ENCODE results near the gene TMEM127. TPM values are rescaled to one million over a fixed set of nuclear protein-coding genes. Genes with fewer than 3 reads are reported as not detected.
"Not testable (repeated sequence)": the region's sequence is repeated elsewhere in the genome, so short reads cannot be mapped to it uniquely, and the experiment has no call there.

TMEM127 gene
- total RNA-seq, 1 donor from 2014 or later: 40.0 TPM

GRCh38 chr2:96305979-96306308 is 40.1 kb upstream of the TMEM127 start:
- peak overlapping the region; percentile 80 for H3K27ac ChIP-seq
- no peaks in the 10 kb centered on the region for H3K27me3 ChIP-seq
- TF ChIP-seq CTCF (IDR thresholded peaks at IDR 0.05) (no peak), POLR2A (IDR thresholded peaks at IDR 0.05) (no peak), POLR2AphosphoS5 (IDR thresholded peaks at IDR 0.05; ENCODE audit: insufficient read depth in 1 of 2, low read depth in 1 of 2) (no peak)
- peaks cover 0 to 27% of the 10 kb centered on the region in 2 donors for H3K36me3 ChIP-seq
- intact Hi-C loops (cut with DNase I): no loop called here
- peak overlapping the region; percentile 72 to 93 for H3K4me3 ChIP-seq
- no peak for DNase-seq (ENCODE audit: extremely low spot score in 2 of 2)
- H3K4me1 ChIP-seq: peaks cover 35% of the 10 kb centered on the region
- H3K9me3 ChIP-seq: no peaks in the 10 kb centered on the region

- Histone ChIP-seq H3K9me3 (no peaks in the 10 kb centered on the region), H3K27me3 (no peaks in the 10 kb centered on the region), H3K36me3 (peaks cover 0 to 32% of the 10 kb centered on the region in 2 donors), H3K27ac (peak within 1 kb of the TSS; percentile 80), H3K4me3 (peak within 1 kb of the TSS; percentile 72 to 93), H3K4me1 (peaks cover 35% of the 10 kb centered on the region)
- TF ChIP-seq POLR2AphosphoS5 (IDR thresholded peaks at IDR 0.05; ENCODE audit: insufficient read depth in 1 of 2, low read depth in 1 of 2): peak; percentile 93 to 96
- peak in 1 of 2 donors; percentile 66 for TF ChIP-seq POLR2A (IDR thresholded peaks at IDR 0.05)
- no peak for TF ChIP-seq CTCF (IDR thresholded peaks at IDR 0.05)
- DNase-seq (ENCODE audit: extremely low spot score in 2 of 2): no peak
- intact Hi-C loops (cut with DNase I): no loop called here
These were observed 39.5 kb upstream of the TMEM127 start, which contains the start of gene SNRNP200 for GRCh38 chr2:96305091-96305978. Gene SNRNP200 (minus strand): TSS chr2:96305546. CDS start chr2:96305437, 109 bp downstream.

- Histone ChIP-seq H3K27me3 (no peaks in the 10 kb centered on the region), H3K9me3 (no peaks in the 10 kb centered on the region), H3K36me3 (peaks cover 1 to 39% of the 10 kb centered on the region in 2 donors), H3K27ac (peak overlapping the region; percentile 80), H3K4me1 (peaks cover 35% of the 10 kb centered on the region), H3K4me3 (peak overlapping the region; percentile 72 to 93)
- TF ChIP-seq CTCF (IDR thresholded peaks at IDR 0.05) (no peak), POLR2AphosphoS5 (IDR thresholded peaks at IDR 0.05; ENCODE audit: insufficient read depth in 1 of 2, low read depth in 1 of 2) (no peak), POLR2A (IDR thresholded peaks at IDR 0.05) (no peak)
- no peak for DNase-seq (ENCODE audit: extremely low spot score in 2 of 2)
- intact Hi-C loops (cut with DNase I): no loop called here
These were observed 38.8 kb upstream of the TMEM127 start for GRCh38 chr2:96304606-96305005.

DNA sequence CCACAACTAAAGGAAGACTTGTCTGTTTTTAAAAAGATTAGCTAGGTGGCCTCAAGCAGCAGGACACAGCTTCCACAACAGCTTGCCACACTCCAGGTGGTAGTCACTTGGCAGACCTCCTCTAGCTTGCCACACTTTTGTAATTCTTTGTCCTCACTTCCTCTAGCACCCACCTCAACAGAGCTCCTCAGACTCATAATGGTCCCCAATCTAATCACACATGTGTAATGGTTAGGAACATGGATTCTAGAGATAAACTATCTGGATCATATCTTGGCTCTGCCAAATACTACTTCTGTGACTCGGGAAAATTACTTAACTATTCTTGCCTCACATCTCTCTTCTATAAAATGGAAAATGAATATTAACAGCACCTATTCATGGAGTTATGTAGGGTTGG is 36.1 kb upstream of the TMEM127 start:
- DNase-seq (ENCODE audit: extremely low spot score in 2 of 2): no peak
- intact Hi-C loops (cut with DNase I): no loop called here
- TF ChIP-seq CTCF (IDR thresholded peaks at IDR 0.05): no peak
- no peak for TF ChIP-seq POLR2A (IDR thresholded peaks at IDR 0.05)
- no peak for TF ChIP-seq POLR2AphosphoS5 (IDR thresholded peaks at IDR 0.05; ENCODE audit: insufficient read depth in 1 of 2, low read depth in 1 of 2)
- no peak overlapping the region for H3K4me3 ChIP-seq
- no peaks in the 10 kb centered on the region for H3K9me3 ChIP-seq
- peaks cover 10 to 67% of the 10 kb centered on the region in 2 donors for H3K36me3 ChIP-seq
- no peak overlapping the region for H3K27ac ChIP-seq
- peaks cover 35% of the 10 kb centered on the region for H3K4me1 ChIP-seq
- no peaks in the 10 kb centered on the region for H3K27me3 ChIP-seq

DNA sequence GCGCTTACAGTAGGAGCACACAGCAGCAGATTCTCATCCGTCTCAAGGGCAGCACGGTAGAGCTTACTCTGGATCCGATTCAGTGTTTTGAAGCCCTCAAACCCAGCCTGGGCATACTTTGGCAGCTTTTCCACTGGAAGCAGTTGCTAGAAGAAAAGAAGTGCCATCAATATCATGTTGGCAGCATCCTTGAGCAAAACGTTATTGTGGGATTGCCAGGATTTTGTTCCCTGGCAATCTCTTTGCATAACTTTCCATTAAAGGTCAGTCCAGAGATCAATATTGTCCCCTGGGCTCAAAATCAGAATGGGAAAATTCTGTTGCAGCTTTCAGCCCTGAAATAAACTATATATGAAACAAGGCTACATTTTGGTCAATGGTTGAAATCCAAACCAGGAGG is 31.1 kb upstream of the TMEM127 start:
- TF ChIP-seq CTCF (IDR thresholded peaks at IDR 0.05) (no peak), POLR2AphosphoS5 (IDR thresholded peaks at IDR 0.05; ENCODE audit: insufficient read depth in 1 of 2, low read depth in 1 of 2) (no peak), POLR2A (IDR thresholded peaks at IDR 0.05) (no peak)
- DNase-seq (ENCODE audit: extremely low spot score in 2 of 2): no peak
- Histone ChIP-seq H3K4me1 (peaks cover 2% of the 10 kb centered on the region), H3K9me3 (no peaks in the 10 kb centered on the region), H3K36me3 (peaks cover 12 to 99% of the 10 kb centered on the region in 2 donors), H3K4me3 (no peak overlapping the region), H3K27me3 (no peaks in the 10 kb centered on the region), H3K27ac (no peak overlapping the region)
- intact Hi-C loops (cut with DNase I): loop anchor here (10.0 kb wide), 1 partner anchor 208 kb away; the partner anchor contains the start of gene NEURL3

DNA sequence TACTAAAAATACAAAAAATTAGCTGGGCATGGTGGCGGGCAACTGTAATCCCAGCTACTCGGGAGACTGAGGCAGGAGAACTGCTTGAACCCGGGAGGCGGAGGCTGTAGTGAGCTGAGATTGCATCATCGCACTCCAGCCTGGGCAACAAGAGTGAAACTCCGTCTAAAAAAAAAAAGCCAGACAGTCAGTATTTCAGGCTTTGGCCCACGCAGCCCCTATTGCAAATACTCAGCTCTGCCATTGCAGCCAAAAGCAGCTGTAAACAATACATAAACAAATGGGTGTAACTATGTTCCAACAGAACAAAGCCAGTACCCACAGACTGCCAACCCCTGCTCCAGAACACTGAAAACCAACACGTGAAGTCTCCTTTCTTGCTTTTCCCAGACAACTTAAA is 28.5 kb upstream of the TMEM127 start:
- not testable (repeated sequence) for H3K4me1 ChIP-seq; DNase-seq (ENCODE audit: extremely low spot score in 2 of 2); H3K27me3 ChIP-seq; H3K27ac ChIP-seq; H3K4me3 ChIP-seq; H3K9me3 ChIP-seq
- intact Hi-C loops (cut with DNase I): loop anchor here (10.0 kb wide), 1 partner anchor 211 kb away; the partner anchor contains the start of gene NEURL3
- peaks cover 11 to 100% of the 10 kb centered on the region in 2 donors for H3K36me3 ChIP-seq

Data from vagina (tissue), 2 donors.